ENCODE data around the gene VAV3. TPM values are rescaled to one million over a fixed set of nuclear protein-coding genes. Genes with fewer than 3 reads are reported as not detected.

The VAV3 gene
- polyA plus RNA-seq, 3 donors: 5.4 to 9.2 (median 9.0) TPM

DNA sequence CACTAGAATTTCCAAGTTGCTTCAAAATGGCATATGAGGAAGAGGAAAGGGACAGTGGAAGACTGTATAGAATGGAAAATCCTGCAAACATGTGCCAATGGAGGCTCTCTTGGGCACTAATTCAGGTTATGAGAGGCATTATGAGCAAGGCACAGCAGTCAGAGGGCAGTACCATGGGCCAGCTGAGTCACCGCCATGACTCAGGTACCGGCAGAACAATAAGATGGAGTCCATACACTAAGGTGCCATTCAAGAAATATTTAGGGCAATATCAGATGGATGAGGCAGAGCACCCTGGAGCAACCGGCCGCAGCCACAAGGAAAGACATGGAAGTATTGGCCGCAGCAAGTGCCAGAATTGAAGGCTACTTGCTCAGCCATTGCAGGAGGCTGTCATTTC, 25.6 kb upstream of the VAV3 start:
- H3K4me2 ChIP-seq (replicated peaks; ENCODE audit: extremely low read depth, low read length, poor library complexity, severe bottlenecking): no peak overlapping the region
- H3K9me3 ChIP-seq (replicated peaks in 1 of 2; ENCODE audit: control insufficient read depth in 1 of 2, insufficient read depth in 1 of 2, low read length in 2 of 2): no peaks in the 10 kb centered on the region
- Mint-ChIP-seq H3K27ac (no peak overlapping the region), H3K36me3 (no peaks in the 10 kb centered on the region), H3K4me3 (no peak overlapping the region), H3K27me3 (ENCODE audit: low read depth in 3 of 3) (peaks cover 0 to 2% (median 0%) of the 10 kb centered on the region in 3 donors), H3K9me3 (peaks cover 0 to 3% (median 0%) of the 10 kb centered on the region in 7 donors), H3K4me1 (no peaks in the 10 kb centered on the region)
- H3K27me3 ChIP-seq (ENCODE audit: control insufficient read depth in 2 of 2, insufficient read depth in 2 of 2, low read length in 2 of 2): no peaks in the 10 kb centered on the region
- H3K4me3 ChIP-seq (replicated peaks in 1 of 3; ENCODE audit: low read depth in 2 of 3, low read length in 3 of 3): no peak overlapping the region
- 96% methylated on average over 5 of the region's 5 CpGs for WGBS (ENCODE audit: insufficient coverage)
- intact Hi-C loops (cut with micrococcal nuclease): no loop called here
- TF ChIP-seq, protein P1, sequence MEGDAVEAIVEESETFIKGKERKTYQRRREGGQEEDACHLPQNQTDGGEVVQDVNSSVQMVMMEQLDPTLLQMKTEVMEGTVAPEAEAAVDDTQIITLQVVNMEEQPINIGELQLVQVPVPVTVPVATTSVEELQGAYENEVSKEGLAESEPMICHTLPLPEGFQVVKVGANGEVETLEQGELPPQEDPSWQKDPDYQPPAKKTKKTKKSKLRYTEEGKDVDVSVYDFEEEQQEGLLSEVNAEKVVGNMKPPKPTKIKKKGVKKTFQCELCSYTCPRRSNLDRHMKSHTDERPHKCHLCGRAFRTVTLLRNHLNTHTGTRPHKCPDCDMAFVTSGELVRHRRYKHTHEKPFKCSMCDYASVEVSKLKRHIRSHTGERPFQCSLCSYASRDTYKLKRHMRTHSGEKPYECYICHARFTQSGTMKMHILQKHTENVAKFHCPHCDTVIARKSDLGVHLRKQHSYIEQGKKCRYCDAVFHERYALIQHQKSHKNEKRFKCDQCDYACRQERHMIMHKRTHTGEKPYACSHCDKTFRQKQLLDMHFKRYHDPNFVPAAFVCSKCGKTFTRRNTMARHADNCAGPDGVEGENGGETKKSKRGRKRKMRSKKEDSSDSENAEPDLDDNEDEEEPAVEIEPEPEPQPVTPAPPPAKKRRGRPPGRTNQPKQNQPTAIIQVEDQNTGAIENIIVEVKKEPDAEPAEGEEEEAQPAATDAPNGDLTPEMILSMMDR (IDR thresholded peaks at IDR 0.05): no peak
- no peak overlapping the region for H2AFZ ChIP-seq (ENCODE audit: insufficient read depth, low read depth, low read length, poor library complexity, severe bottlenecking)
- H3K9ac ChIP-seq (ENCODE audit: insufficient read depth, low read length, poor library complexity, severe bottlenecking): no peak overlapping the region
- no peaks in the 10 kb centered on the region for H3K36me3 ChIP-seq (replicated peaks in 1 of 2; ENCODE audit: control insufficient read depth in 1 of 2, insufficient read depth in 2 of 2, low read length in 2 of 2)
- no peaks in the 10 kb centered on the region for H3K4me1 ChIP-seq (ENCODE audit: control insufficient read depth in 1 of 2, insufficient read depth in 2 of 2, low read length in 2 of 2)
- DNase-seq: peak in 1 of 3 donors; percentile 33
- no peaks in the 10 kb centered on the region for H3K79me2 ChIP-seq (ENCODE audit: insufficient read depth, low read length)
- H3K27ac ChIP-seq (ENCODE audit: low read depth in 1 of 2, low read length in 2 of 2): no peak overlapping the region
- no peaks in the 10 kb centered on the region for H4K20me1 ChIP-seq (ENCODE audit: insufficient read depth, low read length)

DNA sequence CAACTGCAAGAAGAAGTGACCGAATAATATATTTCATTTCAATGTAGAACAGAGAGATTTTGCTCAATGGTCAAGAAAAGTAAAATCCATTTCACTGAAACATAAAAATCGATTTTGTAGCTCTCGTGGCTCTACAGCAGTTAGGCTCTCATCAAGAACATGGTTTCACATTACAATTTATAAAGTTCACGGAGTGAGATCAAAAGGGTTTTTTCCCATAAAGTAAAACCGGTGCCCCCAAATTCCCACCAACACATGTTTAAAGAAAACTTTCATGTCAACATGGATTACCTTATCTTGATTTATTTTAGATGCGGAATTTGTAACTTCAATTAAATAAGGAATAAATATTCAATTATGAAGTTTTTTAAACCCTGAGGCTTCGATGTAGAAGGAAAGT, 16.3 kb upstream of the VAV3 start:
- Histone ChIP-seq H3K9me3 (replicated peaks in 1 of 2; ENCODE audit: control insufficient read depth in 1 of 2, insufficient read depth in 1 of 2, low read length in 2 of 2) (no peaks in the 10 kb centered on the region), H3K4me3 (replicated peaks in 1 of 3; ENCODE audit: low read depth in 2 of 3, low read length in 3 of 3) (no peak overlapping the region), H4K20me1 (ENCODE audit: insufficient read depth, low read length) (no peaks in the 10 kb centered on the region), H3K27ac (ENCODE audit: low read depth in 1 of 2, low read length in 2 of 2) (no peak overlapping the region), H3K36me3 (replicated peaks in 1 of 2; ENCODE audit: control insufficient read depth in 1 of 2, insufficient read depth in 2 of 2, low read length in 2 of 2) (no peaks in the 10 kb centered on the region), H3K4me1 (ENCODE audit: control insufficient read depth in 1 of 2, insufficient read depth in 2 of 2, low read length in 2 of 2) (peaks cover 0 to 2% of the 10 kb centered on the region in 2 donors), H3K9ac (ENCODE audit: insufficient read depth, low read length, poor library complexity, severe bottlenecking) (no peak overlapping the region), H3K4me2 (replicated peaks; ENCODE audit: extremely low read depth, low read length, poor library complexity, severe bottlenecking) (no peak overlapping the region), H3K79me2 (ENCODE audit: insufficient read depth, low read length) (no peaks in the 10 kb centered on the region), H3K27me3 (ENCODE audit: control insufficient read depth in 2 of 2, insufficient read depth in 2 of 2, low read length in 2 of 2) (no peaks in the 10 kb centered on the region), H2AFZ (ENCODE audit: insufficient read depth, low read depth, low read length, poor library complexity, severe bottlenecking) (no peak overlapping the region)
- Mint-ChIP-seq H3K27me3 (ENCODE audit: low read depth in 3 of 3) (peaks cover 0 to 2% (median 0%) of the 10 kb centered on the region in 3 donors), H3K4me1 (peaks cover 7% of the 10 kb centered on the region), H3K4me3 (no peak overlapping the region), H3K9me3 (peaks cover 0 to 2% (median 0%) of the 10 kb centered on the region in 7 donors), H3K27ac (no peak overlapping the region), H3K36me3 (no peaks in the 10 kb centered on the region)
- 100% methylated on average over 1 of the region's 7 CpGs for WGBS (ENCODE audit: insufficient coverage)
- TF ChIP-seq, protein P1 (IDR thresholded peaks at IDR 0.05): no peak
- intact Hi-C loops (cut with micrococcal nuclease): no loop called here
- DNase-seq: no peak

Data from CD14-positive monocyte (primary cell).